Glomerular visceral epithelial cell (primary cell): ENCODE data around the gene SPOCK1.

ENCODE experiments used
- DNase-seq: peaks from one replicate; pipeline ENCODE4 v3.0.0-alpha.2; 2016; ENCODE audit errors: extremely low spot score

Gene SPOCK1

GRCh38 chr5:137442660-137443059 lies 56.5 kb downstream of the SPOCK1 start:
- no peak for DNase-seq

- DNase-seq: no peak
Observed at GRCh38 chr5:137441476-137441875, 57.6 kb downstream of the SPOCK1 start.

GRCh38 chr5:137440795-137441194 lies 58.3 kb downstream of the SPOCK1 start:
- DNase-seq: no peak

- no peak for DNase-seq
Observed at GRCh38 chr5:137439645-137440044, 59.5 kb downstream of the SPOCK1 start.

- DNase-seq: no peak
Observed at GRCh38 chr5:137438932-137439331, 60.2 kb downstream of the SPOCK1 start.

GRCh38 chr5:137437774-137438173 lies 61.4 kb downstream of the SPOCK1 start:
- no peak for DNase-seq

- no peak for DNase-seq
Observed at GRCh38 chr5:137433539-137433938, 65.6 kb downstream of the SPOCK1 start.

- DNase-seq: no peak
Observed at GRCh38 chr5:137432376-137432775, 66.8 kb downstream of the SPOCK1 start.

- DNase-seq: no peak
Observed at GRCh38 chr5:137431051-137431450, 68.1 kb downstream of the SPOCK1 start.

- peak; percentile 86 for DNase-seq
Observed at GRCh38 chr5:137415231-137415681, 83.9 kb downstream of the SPOCK1 start.

GRCh38 chr5:137414112-137414755 lies 84.9 kb downstream of the SPOCK1 start:
- no peak for DNase-seq

GRCh38 chr5:137412136-137412535 lies 87.0 kb downstream of the SPOCK1 start:
- DNase-seq: no peak

- DNase-seq: no peak
Observed at GRCh38 chr5:137410234-137411010, 88.7 kb downstream of the SPOCK1 start.

- DNase-seq: no peak
Observed at GRCh38 chr5:137409736-137410135, 89.4 kb downstream of the SPOCK1 start.

- DNase-seq: no peak
Observed at GRCh38 chr5:137407090-137407489, 92.0 kb downstream of the SPOCK1 start.

- DNase-seq: no peak
Observed at GRCh38 chr5:137405393-137405792, 93.7 kb downstream of the SPOCK1 start.

GRCh38 chr5:137403869-137404268 lies 95.3 kb downstream of the SPOCK1 start:
- no peak for DNase-seq

- DNase-seq: no peak
Observed at GRCh38 chr5:137402436-137403187, 96.5 kb downstream of the SPOCK1 start.

GRCh38 chr5:137401946-137402345 lies 97.2 kb downstream of the SPOCK1 start:
- no peak for DNase-seq

- no peak for DNase-seq
Observed at GRCh38 chr5:137400571-137400970, 98.6 kb downstream of the SPOCK1 start.

- no peak for DNase-seq
Observed at GRCh38 chr5:137399911-137400310, 99.2 kb downstream of the SPOCK1 start.

- DNase-seq: no peak
Observed at GRCh38 chr5:137398751-137399150, 100.4 kb downstream of the SPOCK1 start.

GRCh38 chr5:137398154-137398553 lies 101.0 kb downstream of the SPOCK1 start:
- DNase-seq: no peak
